Measurements from ENCODE around the gene ARFGEF2.

Gene ARFGEF2

DNA sequence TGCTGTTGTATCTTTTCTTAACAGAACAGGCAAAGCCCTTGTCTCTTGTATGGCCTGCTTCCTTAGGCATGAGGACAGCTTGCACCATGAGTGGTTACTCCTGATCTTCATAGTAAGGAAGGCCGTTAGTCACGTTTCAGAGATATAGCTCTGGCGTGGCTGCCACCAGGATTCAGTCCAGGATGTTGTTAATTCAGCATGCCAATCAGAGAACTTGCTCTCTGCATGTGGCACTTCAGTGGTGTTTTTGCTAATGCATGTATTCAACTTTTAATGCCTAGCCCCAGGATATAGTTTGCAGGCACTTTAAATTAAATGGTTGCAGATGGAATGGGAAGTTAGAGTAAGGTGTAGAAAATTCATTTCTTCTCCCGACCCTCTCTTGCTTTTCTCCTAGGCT, 20.0 kb downstream of the ARFGEF2 start:
- no peaks in the 10 kb centered on the region for H3K27me3 ChIP-seq (ENCODE audit: control insufficient read depth in 1 of 2, insufficient read depth in 1 of 2, low read length in 2 of 2)
- no peak overlapping the region for H2BK15ac ChIP-seq (ENCODE audit: low read depth, poor library complexity, severe bottlenecking)
- no peak overlapping the region for H2AFZ ChIP-seq (ENCODE audit: low read depth, low read length)
- H3K18ac ChIP-seq (ENCODE audit: low read depth in 1 of 2, low read length in 2 of 2) = no peak overlapping the region
- no peak overlapping the region for H2BK120ac ChIP-seq (ENCODE audit: low read depth, low read length)
- H3K9me3 ChIP-seq (ENCODE audit: control insufficient read depth, low read length) = no peaks in the 10 kb centered on the region
- WGBS = 97% methylated on average over 4 of the region's 4 CpGs
- H3K27ac ChIP-seq (ENCODE audit: low read length, poor library complexity, severe bottlenecking) = no peak overlapping the region
- no peak overlapping the region for H4K91ac ChIP-seq (ENCODE audit: low read length)
- no peak overlapping the region for H3K23ac ChIP-seq (ENCODE audit: low read length in 2 of 2)
- H3K4me1 ChIP-seq (ENCODE audit: control insufficient read depth, insufficient read depth, low read depth, low read length) = peaks cover 4% of the 10 kb centered on the region
- no peak overlapping the region for H4K8ac ChIP-seq (ENCODE audit: low read length)
- no peak overlapping the region for H3K14ac ChIP-seq (ENCODE audit: low read length in 2 of 2)
- no peak overlapping the region for H3K4me3 ChIP-seq (ENCODE audit: insufficient read depth in 1 of 2, low read depth in 1 of 2, low read length in 2 of 2)
- no peak overlapping the region for H3K9ac ChIP-seq (ENCODE audit: low read length)
- H3K36me3 ChIP-seq (ENCODE audit: control insufficient read depth in 1 of 2, insufficient read depth in 2 of 2, low read depth in 1 of 2, low read length in 2 of 2) = peaks cover 15 to 53% of the 10 kb centered on the region in 2 experiments
- no peak overlapping the region for H3K4ac ChIP-seq (ENCODE audit: low read depth in 1 of 2, low read length in 2 of 2)
- H3K79me1 ChIP-seq (replicated peaks; ENCODE audit: low read length, poor library complexity, severe bottlenecking) = peaks cover 37% of the 10 kb centered on the region
- no peak overlapping the region for H2BK5ac ChIP-seq (ENCODE audit: low read depth, low read length, poor library complexity, severe bottlenecking)
- H3K4me2 ChIP-seq (ENCODE audit: low read length, poor library complexity, severe bottlenecking) = no peak overlapping the region
- no peak overlapping the region for H2AK5ac ChIP-seq (ENCODE audit: low read length, severe bottlenecking)
- DNase-seq = no peak
- no peak overlapping the region for H2BK12ac ChIP-seq (ENCODE audit: low read length in 2 of 2)

DNA sequence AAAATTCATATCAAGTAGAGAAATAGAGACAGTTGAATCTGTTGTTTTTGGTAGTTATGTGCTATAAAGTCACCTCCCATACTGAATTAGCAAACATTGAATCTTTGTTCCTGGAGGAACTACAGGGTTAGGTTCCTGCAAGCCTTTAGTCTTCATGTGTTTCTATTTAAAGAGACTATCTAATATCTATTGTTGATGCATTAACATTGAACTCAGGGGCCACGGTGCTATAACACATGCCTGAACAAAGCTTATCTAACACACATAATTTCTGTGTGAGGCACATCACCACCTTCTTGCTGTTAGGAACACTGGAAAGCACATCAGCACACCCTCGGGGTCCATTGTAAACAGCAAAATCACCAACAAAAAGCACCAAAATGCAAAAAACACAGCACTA, 21.2 kb downstream of the ARFGEF2 start:
- WGBS = 100% methylated on average over 2 of the region's 2 CpGs
- Histone ChIP-seq H3K4ac (ENCODE audit: low read depth in 1 of 2, low read length in 2 of 2) (no peak overlapping the region), H3K36me3 (ENCODE audit: control insufficient read depth in 1 of 2, insufficient read depth in 2 of 2, low read depth in 1 of 2, low read length in 2 of 2) (peaks cover 15 to 53% of the 10 kb centered on the region in 2 experiments), H3K9me3 (ENCODE audit: control insufficient read depth, low read length) (no peaks in the 10 kb centered on the region), H3K4me2 (ENCODE audit: low read length, poor library complexity, severe bottlenecking) (no peak overlapping the region), H3K79me1 (replicated peaks; ENCODE audit: low read length, poor library complexity, severe bottlenecking) (peaks cover 40% of the 10 kb centered on the region), H3K27me3 (ENCODE audit: control insufficient read depth in 1 of 2, insufficient read depth in 1 of 2, low read length in 2 of 2) (no peaks in the 10 kb centered on the region), H2AK5ac (ENCODE audit: low read length, severe bottlenecking) (no peak overlapping the region), H2BK15ac (ENCODE audit: low read depth, poor library complexity, severe bottlenecking) (no peak overlapping the region), H4K91ac (ENCODE audit: low read length) (no peak overlapping the region), H4K8ac (ENCODE audit: low read length) (no peak overlapping the region), H3K4me3 (ENCODE audit: insufficient read depth in 1 of 2, low read depth in 1 of 2, low read length in 2 of 2) (no peak overlapping the region), H3K14ac (ENCODE audit: low read length in 2 of 2) (no peak overlapping the region), H3K18ac (ENCODE audit: low read depth in 1 of 2, low read length in 2 of 2) (no peak overlapping the region), H3K23ac (ENCODE audit: low read length in 2 of 2) (no peak overlapping the region), H2BK120ac (ENCODE audit: low read depth, low read length) (no peak overlapping the region), H3K9ac (ENCODE audit: low read length) (no peak overlapping the region), H3K27ac (ENCODE audit: low read length, poor library complexity, severe bottlenecking) (no peak overlapping the region), H2BK12ac (ENCODE audit: low read length in 2 of 2) (no peak overlapping the region), H3K4me1 (ENCODE audit: control insufficient read depth, insufficient read depth, low read depth, low read length) (peaks cover 4% of the 10 kb centered on the region), H2AFZ (ENCODE audit: low read depth, low read length) (no peak overlapping the region), H2BK5ac (ENCODE audit: low read depth, low read length, poor library complexity, severe bottlenecking) (no peak overlapping the region)
- no peak for DNase-seq

DNA sequence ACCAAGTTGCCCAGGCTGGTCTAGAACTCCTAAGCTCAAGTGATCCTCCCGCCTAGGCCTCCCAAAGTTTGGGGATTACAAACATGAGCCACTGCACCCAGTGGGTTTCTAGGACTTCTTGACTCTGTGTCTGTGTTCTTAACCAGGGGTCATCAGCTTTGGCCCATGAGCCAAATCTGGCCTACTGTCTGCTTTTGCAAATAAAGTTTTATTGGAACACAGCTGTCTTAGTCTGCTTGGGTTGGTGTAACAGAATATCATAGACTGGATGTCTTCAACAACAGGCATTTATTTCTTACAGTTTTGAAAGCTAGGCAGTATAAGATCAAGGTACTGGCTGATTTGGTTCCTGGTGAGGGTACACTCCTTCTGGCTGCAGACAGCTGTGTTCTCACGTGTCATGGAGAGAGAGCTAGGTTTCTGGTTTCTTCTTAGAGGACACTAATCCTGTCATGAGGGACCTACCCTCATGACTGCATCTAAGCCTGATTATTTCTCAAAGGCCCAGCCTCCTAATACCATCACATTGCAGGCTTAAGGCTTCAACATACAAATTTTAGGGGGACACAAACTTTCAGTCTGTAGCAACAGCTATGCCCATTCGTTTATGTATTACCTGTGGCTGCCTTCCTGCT, 23.3 kb downstream of the ARFGEF2 start:
- peaks cover 4% of the 10 kb centered on the region for H3K4me1 ChIP-seq (ENCODE audit: control insufficient read depth, insufficient read depth, low read depth, low read length)
- no peak overlapping the region for H3K4me3 ChIP-seq (ENCODE audit: insufficient read depth in 1 of 2, low read depth in 1 of 2, low read length in 2 of 2)
- H2AK5ac ChIP-seq (ENCODE audit: low read length, severe bottlenecking) = no peak overlapping the region
- no peak overlapping the region for H2BK5ac ChIP-seq (ENCODE audit: low read depth, low read length, poor library complexity, severe bottlenecking)
- no peak overlapping the region for H2BK12ac ChIP-seq (ENCODE audit: low read length in 2 of 2)
- H3K79me1 ChIP-seq (replicated peaks; ENCODE audit: low read length, poor library complexity, severe bottlenecking) = peaks cover 42% of the 10 kb centered on the region
- no peak overlapping the region for H3K23ac ChIP-seq (ENCODE audit: low read length in 2 of 2)
- no peak overlapping the region for H2BK15ac ChIP-seq (ENCODE audit: low read depth, poor library complexity, severe bottlenecking)
- no peak overlapping the region for H3K9ac ChIP-seq (ENCODE audit: low read length)
- no peaks in the 10 kb centered on the region for H3K9me3 ChIP-seq (ENCODE audit: control insufficient read depth, low read length)
- no peak overlapping the region for H2BK120ac ChIP-seq (ENCODE audit: low read depth, low read length)
- H3K27ac ChIP-seq (ENCODE audit: low read length, poor library complexity, severe bottlenecking) = no peak overlapping the region
- H4K91ac ChIP-seq (ENCODE audit: low read length) = no peak overlapping the region
- H3K14ac ChIP-seq (ENCODE audit: low read length in 2 of 2) = no peak overlapping the region
- H4K8ac ChIP-seq (ENCODE audit: low read length) = no peak overlapping the region
- H2AFZ ChIP-seq (ENCODE audit: low read depth, low read length) = no peak overlapping the region
- H3K4ac ChIP-seq (ENCODE audit: low read depth in 1 of 2, low read length in 2 of 2) = no peak overlapping the region
- no peak for DNase-seq
- H3K27me3 ChIP-seq (ENCODE audit: control insufficient read depth in 1 of 2, insufficient read depth in 1 of 2, low read length in 2 of 2) = no peaks in the 10 kb centered on the region
- H3K4me2 ChIP-seq (ENCODE audit: low read length, poor library complexity, severe bottlenecking) = no peak overlapping the region
- H3K18ac ChIP-seq (ENCODE audit: low read depth in 1 of 2, low read length in 2 of 2) = no peak overlapping the region
- peaks cover 22 to 73% of the 10 kb centered on the region in 2 experiments for H3K36me3 ChIP-seq (ENCODE audit: control insufficient read depth in 1 of 2, insufficient read depth in 2 of 2, low read depth in 1 of 2, low read length in 2 of 2)
- 96% methylated on average over 3 of the region's 3 CpGs for WGBS

DNA sequence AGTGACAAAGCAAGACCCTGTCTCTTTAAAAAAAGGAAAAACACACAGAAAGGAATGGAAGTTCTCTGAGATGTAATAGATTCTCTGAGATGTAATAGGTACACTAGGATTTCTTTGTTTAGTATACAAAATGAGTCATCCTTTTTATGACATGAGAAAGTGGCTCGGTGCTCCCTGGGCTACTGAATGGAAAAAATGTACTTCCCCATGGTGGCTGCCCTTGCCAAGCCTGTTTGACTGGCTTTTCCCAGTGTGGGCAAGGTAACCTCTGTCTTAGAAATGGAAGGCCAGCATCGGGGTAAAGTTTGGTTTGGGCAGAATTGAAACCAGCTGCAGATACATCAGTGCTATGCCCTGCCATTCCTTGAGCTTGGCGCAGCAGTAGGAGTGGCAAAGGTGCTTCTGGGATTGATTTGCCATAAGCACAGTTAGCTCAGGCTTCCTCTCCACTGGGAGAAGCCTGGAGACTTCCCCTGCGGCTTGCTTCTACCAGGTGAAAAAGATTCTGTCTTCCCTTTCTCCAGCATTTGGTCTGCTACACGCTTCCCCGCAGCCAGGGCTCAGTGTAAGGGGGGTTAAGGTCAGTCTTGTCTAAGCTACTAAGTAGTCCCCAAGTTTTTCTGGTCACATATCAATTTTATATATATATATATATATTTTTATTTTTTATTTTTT, 24.5 kb downstream of the ARFGEF2 start:
- no peak overlapping the region for H3K9ac ChIP-seq (ENCODE audit: low read length)
- no peak overlapping the region for H4K8ac ChIP-seq (ENCODE audit: low read length)
- H3K4ac ChIP-seq (ENCODE audit: low read depth in 1 of 2, low read length in 2 of 2) = no peak overlapping the region
- H3K27me3 ChIP-seq (ENCODE audit: control insufficient read depth in 1 of 2, insufficient read depth in 1 of 2, low read length in 2 of 2) = no peaks in the 10 kb centered on the region
- no peak overlapping the region for H3K4me2 ChIP-seq (ENCODE audit: low read length, poor library complexity, severe bottlenecking)
- no peak overlapping the region for H2BK15ac ChIP-seq (ENCODE audit: low read depth, poor library complexity, severe bottlenecking)
- H2AK5ac ChIP-seq (ENCODE audit: low read length, severe bottlenecking) = no peak overlapping the region
- peaks cover 26 to 80% of the 10 kb centered on the region in 2 experiments for H3K36me3 ChIP-seq (ENCODE audit: control insufficient read depth in 1 of 2, insufficient read depth in 2 of 2, low read depth in 1 of 2, low read length in 2 of 2)
- DNase-seq = peak; percentile 84
- H2BK5ac ChIP-seq (ENCODE audit: low read depth, low read length, poor library complexity, severe bottlenecking) = no peak overlapping the region
- no peak overlapping the region for H3K18ac ChIP-seq (ENCODE audit: low read depth in 1 of 2, low read length in 2 of 2)
- H2BK120ac ChIP-seq (ENCODE audit: low read depth, low read length) = no peak overlapping the region
- peaks cover 4% of the 10 kb centered on the region for H3K4me1 ChIP-seq (ENCODE audit: control insufficient read depth, insufficient read depth, low read depth, low read length)
- H3K27ac ChIP-seq (ENCODE audit: low read length, poor library complexity, severe bottlenecking) = no peak overlapping the region
- H3K23ac ChIP-seq (ENCODE audit: low read length in 2 of 2) = no peak overlapping the region
- 71% methylated on average over 4 of the region's 6 CpGs for WGBS
- H4K91ac ChIP-seq (ENCODE audit: low read length) = no peak overlapping the region
- H3K4me3 ChIP-seq (ENCODE audit: insufficient read depth in 1 of 2, low read depth in 1 of 2, low read length in 2 of 2) = no peak overlapping the region
- H3K14ac ChIP-seq (ENCODE audit: low read length in 2 of 2) = no peak overlapping the region
- no peak overlapping the region for H2AFZ ChIP-seq (ENCODE audit: low read depth, low read length)
- H2BK12ac ChIP-seq (ENCODE audit: low read length in 2 of 2) = no peak overlapping the region
- peaks cover 42% of the 10 kb centered on the region for H3K79me1 ChIP-seq (replicated peaks; ENCODE audit: low read length, poor library complexity, severe bottlenecking)
- H3K9me3 ChIP-seq (ENCODE audit: control insufficient read depth, low read length) = no peaks in the 10 kb centered on the region
